Neural cell (in vitro differentiated cells): Measurements from ENCODE around the gene GDI1. TPM values are rescaled to one million over a fixed set of nuclear protein-coding genes. Genes with fewer than 3 reads are reported as not detected.

Experiments used
- H2AFZ ChIP-seq: fragments of 200-600, 300-800 bp; sonication (generic), shearing (Covaris generic); 2 replicates; pipeline ENCODE4 v1.6.0; 2014; ENCODE audit warnings: low read depth, mild to moderate bottlenecking, antibody characterized with exemption, low read length, moderate library complexity
- H3F3A ChIP-seq: fragments of 200-600 bp; shearing (Covaris generic); 2 replicates; pipeline ENCODE4 v1.6.1; 2016; ENCODE audit warnings: mild to moderate bottlenecking, moderate library complexity, mixed read lengths, antibody characterized with exemption, low read length; ENCODE audit not compliant: insufficient read depth, poor library complexity, severe bottlenecking
- H3K27ac ChIP-seq: fragments of 200-600, 300-800 bp; sonication (generic), shearing (Covaris generic); 2 replicates; pipeline ENCODE4 v1.5.1; 2014; ENCODE audit warnings: mild to moderate bottlenecking, low read length, moderate library complexity
- H3K27me3 ChIP-seq: fragments of 300-800, 200-600 bp; sonication (generic), shearing (Covaris generic); 2 replicates; pipeline ENCODE4 v1.6.0; 2014; ENCODE audit warnings: mild to moderate bottlenecking, low read depth, low read length, moderate library complexity; ENCODE audit not compliant: insufficient read depth
- H3K36me3 ChIP-seq: fragments of 300-800, 200-600 bp; sonication (generic), shearing (Covaris generic); 2 replicates; pipeline ENCODE4 v1.5.1; 2014; ENCODE audit warnings: mild to moderate bottlenecking, antibody characterized with exemption, low read length, moderate library complexity; ENCODE audit not compliant: insufficient read depth
- H3K4me2 ChIP-seq: fragments of 300-800, 200-600 bp; sonication (generic), shearing (Covaris generic); 2 replicates; pipeline ENCODE4 v1.6.0; 2014; ENCODE audit warnings: mild to moderate bottlenecking, low read length
- H3K4me3 ChIP-seq: fragments of 300-800, 200-600 bp; sonication (generic), shearing (Covaris generic); 2 replicates; pipeline ENCODE4 v1.5.1; 2014; ENCODE audit warnings: mild to moderate bottlenecking, low read length, moderate library complexity
- H3K79me2 ChIP-seq: fragments of 200-600 bp; shearing (Covaris generic); replicated peaks from 2 replicates; pipeline ENCODE4 v1.6.0; 2014; ENCODE audit warnings: mild to moderate bottlenecking, low read length, moderate library complexity; ENCODE audit not compliant: insufficient read depth
- H3K9ac ChIP-seq: fragments of 300-800, 200-600 bp; sonication (generic), shearing (Covaris generic); 2 replicates; pipeline ENCODE4 v1.6.1; 2016; ENCODE audit warnings: mild to moderate bottlenecking, low read length, mixed read lengths
- H3K9me2 ChIP-seq: fragments of 200-600 bp; shearing (Covaris generic); 2 replicates; pipeline ENCODE4 v1.6.1; 2016; ENCODE audit warnings: mild to moderate bottlenecking, low read length, mixed read lengths; ENCODE audit not compliant: insufficient read depth
- H3K9me3 ChIP-seq: fragments of 200-600, 300-800 bp; sonication (generic), shearing (Covaris generic); 2 replicates; pipeline ENCODE4 v1.6.1; 2016; ENCODE audit warnings: mild to moderate bottlenecking, mixed run types, low read length, moderate library complexity, mixed read lengths
- H4K20me1 ChIP-seq: fragments of 200-600 bp; shearing (Covaris generic); 2 replicates; pipeline ENCODE4 v1.6.1; 2016; ENCODE audit warnings: mild to moderate bottlenecking, mixed run types; ENCODE audit not compliant: insufficient read depth
- EP300 ChIP-seq: fragments of 450-650 bp; conservative IDR thresholded peaks from 2 replicates; pipeline ENCODE4 v1.6.1; 2014; ENCODE audit warnings: antibody characterized with exemption, mild to moderate bottlenecking, moderate library complexity; ENCODE audit not compliant: poor library complexity, severe bottlenecking
- EZH2 ChIP-seq: fragments of 200-600, 300-800 bp; shearing (Covaris generic), sonication (generic); IDR thresholded peaks from 2 replicates; pipeline ENCODE4 v1.6.1; 2014; ENCODE audit warnings: antibody characterized with exemption, low read length, borderline replicate concordance, mild to moderate bottlenecking; ENCODE audit not compliant: insufficient read depth, poor library complexity, severe bottlenecking
- MXI1 ChIP-seq: fragments of 450-650 bp; conservative IDR thresholded peaks from 2 replicates; pipeline ENCODE4 v1.6.1; 2014; ENCODE audit warnings: antibody characterized with exemption, mild to moderate bottlenecking; ENCODE audit not compliant: poor library complexity, severe bottlenecking
- POLR2AphosphoS5 ChIP-seq: IDR thresholded peaks from 2 replicates; pipeline ENCODE4 v1.6.1; 2012
- RAD21 ChIP-seq: fragments of 450-650 bp; conservative IDR thresholded peaks from 2 replicates; pipeline ENCODE4 v1.6.1; 2014; ENCODE audit warnings: antibody characterized with exemption, mild to moderate bottlenecking, moderate library complexity
- SMC3 ChIP-seq: fragments of 450-650 bp; conservative IDR thresholded peaks from 2 replicates; pipeline ENCODE4 v1.6.1; 2014; ENCODE audit warnings: antibody characterized with exemption, mild to moderate bottlenecking, moderate library complexity; ENCODE audit not compliant: poor library complexity
- TAF1 ChIP-seq: IDR thresholded peaks from 2 replicates; pipeline ENCODE4 v1.6.1; 2012; ENCODE audit warnings: low read depth
- polyA plus RNA-seq: library from polyadenylated mRNA; depleted of rRNA; stranded (reverse); fragments of >200 nt; gene quantifications from 2 replicates; pipeline ENCODE4 v1.2.3, GENCODE V29; 2014
- TF ChIP-seq, protein P1 (sequence below): IDR thresholded peaks from 2 replicates; pipeline ENCODE4 v1.6.1; 2012; ENCODE audit warnings: borderline replicate concordance
- TF ChIP-seq, protein P2 (sequence below): fragments of 450-650 bp; IDR thresholded peaks from 2 replicates; pipeline ENCODE4 v1.5.1; 2014; ENCODE audit warnings: antibody characterized with exemption, mild to moderate bottlenecking, moderate library complexity; ENCODE audit not compliant: poor library complexity, severe bottlenecking

The GDI1 gene
- polyA plus RNA-seq, 1 donor from 2014 or later: 370 TPM

GRCh38 chrX:154420402-154420756 lies 16.6 kb upstream of the GDI1 start:
- no peak overlapping the region for H3K4me2 ChIP-seq
- no peaks in the 10 kb centered on the region for H3K27me3 ChIP-seq
- no peaks in the 10 kb centered on the region for H3K79me2 ChIP-seq
- no peaks in the 10 kb centered on the region for H4K20me1 ChIP-seq
- no peaks in the 10 kb centered on the region for H3K9me3 ChIP-seq
- H3F3A ChIP-seq: no peaks in the 10 kb centered on the region
- TF ChIP-seq, protein P1, sequence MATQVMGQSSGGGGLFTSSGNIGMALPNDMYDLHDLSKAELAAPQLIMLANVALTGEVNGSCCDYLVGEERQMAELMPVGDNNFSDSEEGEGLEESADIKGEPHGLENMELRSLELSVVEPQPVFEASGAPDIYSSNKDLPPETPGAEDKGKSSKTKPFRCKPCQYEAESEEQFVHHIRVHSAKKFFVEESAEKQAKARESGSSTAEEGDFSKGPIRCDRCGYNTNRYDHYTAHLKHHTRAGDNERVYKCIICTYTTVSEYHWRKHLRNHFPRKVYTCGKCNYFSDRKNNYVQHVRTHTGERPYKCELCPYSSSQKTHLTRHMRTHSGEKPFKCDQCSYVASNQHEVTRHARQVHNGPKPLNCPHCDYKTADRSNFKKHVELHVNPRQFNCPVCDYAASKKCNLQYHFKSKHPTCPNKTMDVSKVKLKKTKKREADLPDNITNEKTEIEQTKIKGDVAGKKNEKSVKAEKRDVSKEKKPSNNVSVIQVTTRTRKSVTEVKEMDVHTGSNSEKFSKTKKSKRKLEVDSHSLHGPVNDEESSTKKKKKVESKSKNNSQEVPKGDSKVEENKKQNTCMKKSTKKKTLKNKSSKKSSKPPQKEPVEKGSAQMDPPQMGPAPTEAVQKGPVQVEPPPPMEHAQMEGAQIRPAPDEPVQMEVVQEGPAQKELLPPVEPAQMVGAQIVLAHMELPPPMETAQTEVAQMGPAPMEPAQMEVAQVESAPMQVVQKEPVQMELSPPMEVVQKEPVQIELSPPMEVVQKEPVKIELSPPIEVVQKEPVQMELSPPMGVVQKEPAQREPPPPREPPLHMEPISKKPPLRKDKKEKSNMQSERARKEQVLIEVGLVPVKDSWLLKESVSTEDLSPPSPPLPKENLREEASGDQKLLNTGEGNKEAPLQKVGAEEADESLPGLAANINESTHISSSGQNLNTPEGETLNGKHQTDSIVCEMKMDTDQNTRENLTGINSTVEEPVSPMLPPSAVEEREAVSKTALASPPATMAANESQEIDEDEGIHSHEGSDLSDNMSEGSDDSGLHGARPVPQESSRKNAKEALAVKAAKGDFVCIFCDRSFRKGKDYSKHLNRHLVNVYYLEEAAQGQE: no peak
- TF ChIP-seq EP300: no peak
- TF ChIP-seq RAD21: no peak
- no peak for TF ChIP-seq MXI1
- TF ChIP-seq, protein P2, sequence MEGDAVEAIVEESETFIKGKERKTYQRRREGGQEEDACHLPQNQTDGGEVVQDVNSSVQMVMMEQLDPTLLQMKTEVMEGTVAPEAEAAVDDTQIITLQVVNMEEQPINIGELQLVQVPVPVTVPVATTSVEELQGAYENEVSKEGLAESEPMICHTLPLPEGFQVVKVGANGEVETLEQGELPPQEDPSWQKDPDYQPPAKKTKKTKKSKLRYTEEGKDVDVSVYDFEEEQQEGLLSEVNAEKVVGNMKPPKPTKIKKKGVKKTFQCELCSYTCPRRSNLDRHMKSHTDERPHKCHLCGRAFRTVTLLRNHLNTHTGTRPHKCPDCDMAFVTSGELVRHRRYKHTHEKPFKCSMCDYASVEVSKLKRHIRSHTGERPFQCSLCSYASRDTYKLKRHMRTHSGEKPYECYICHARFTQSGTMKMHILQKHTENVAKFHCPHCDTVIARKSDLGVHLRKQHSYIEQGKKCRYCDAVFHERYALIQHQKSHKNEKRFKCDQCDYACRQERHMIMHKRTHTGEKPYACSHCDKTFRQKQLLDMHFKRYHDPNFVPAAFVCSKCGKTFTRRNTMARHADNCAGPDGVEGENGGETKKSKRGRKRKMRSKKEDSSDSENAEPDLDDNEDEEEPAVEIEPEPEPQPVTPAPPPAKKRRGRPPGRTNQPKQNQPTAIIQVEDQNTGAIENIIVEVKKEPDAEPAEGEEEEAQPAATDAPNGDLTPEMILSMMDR: no peak
- no peak for TF ChIP-seq TAF1
- H3K4me3 ChIP-seq: no peak overlapping the region
- no peaks in the 10 kb centered on the region for H3K36me3 ChIP-seq
- no peak overlapping the region for H3K9ac ChIP-seq
- no peaks in the 10 kb centered on the region for H3K9me2 ChIP-seq
- H3K27ac ChIP-seq: no peak overlapping the region
- no peak overlapping the region for H2AFZ ChIP-seq

- H3K79me2 ChIP-seq: peaks cover 12% of the 10 kb centered on the region
- H3K4me3 ChIP-seq: peak overlapping the region; percentile 77
- no peak overlapping the region for H3K4me2 ChIP-seq
- no peak overlapping the region for H2AFZ ChIP-seq
- H3K27ac ChIP-seq: no peak overlapping the region
- H3F3A ChIP-seq: no peaks in the 10 kb centered on the region
- no peaks in the 10 kb centered on the region for H3K9me2 ChIP-seq
- H3K9ac ChIP-seq: no peak overlapping the region
- H3K27me3 ChIP-seq: no peaks in the 10 kb centered on the region
- no peaks in the 10 kb centered on the region for H4K20me1 ChIP-seq
- TF ChIP-seq, protein P1: no peak
- no peak for TF ChIP-seq EP300
- TF ChIP-seq SMC3: no peak
- no peak for TF ChIP-seq POLR2AphosphoS5
- TF ChIP-seq EZH2: no peak
- no peak for TF ChIP-seq TAF1
- TF ChIP-seq RAD21: no peak
- no peak for TF ChIP-seq MXI1
- TF ChIP-seq, protein P2: no peak
- H3K36me3 ChIP-seq: no peaks in the 10 kb centered on the region
- no peaks in the 10 kb centered on the region for H3K9me3 ChIP-seq
These were observed 9.8 kb upstream of the GDI1 start for GRCh38 chrX:154426916-154427770.
